Measurements from ENCODE around the gene PDZK1IP1.
"Not testable (repeated sequence)": the region's sequence is repeated elsewhere in the genome, so short reads cannot be mapped to it uniquely, and the experiment has no call there.

The PDZK1IP1 gene

DNA sequence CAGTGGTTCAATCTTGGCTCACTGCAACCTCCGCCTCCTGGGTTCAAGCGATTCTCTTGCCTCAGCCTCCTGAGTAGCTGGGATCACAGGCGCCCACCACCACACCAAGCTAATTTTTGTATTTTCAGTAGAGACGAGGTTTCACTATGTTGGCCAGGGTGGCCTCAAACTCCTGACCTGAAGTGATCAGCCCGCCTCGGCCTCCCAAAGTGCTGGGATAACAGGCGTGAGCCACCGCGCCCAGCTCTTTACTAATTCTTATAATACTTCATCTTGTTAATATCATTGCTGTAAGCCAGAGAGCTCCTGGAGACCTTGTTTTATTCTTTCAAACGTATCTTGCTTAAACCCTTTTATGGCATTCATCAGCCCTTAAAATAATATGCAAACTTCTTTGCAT, 3.7 kb upstream of the PDZK1IP1 start:
- DNase-seq, result not testable (repeated sequence)

- no peak for DNase-seq
Measured at GRCh38 chr1:47192458-47193384, 2.9 kb upstream of the PDZK1IP1 start.

DNA sequence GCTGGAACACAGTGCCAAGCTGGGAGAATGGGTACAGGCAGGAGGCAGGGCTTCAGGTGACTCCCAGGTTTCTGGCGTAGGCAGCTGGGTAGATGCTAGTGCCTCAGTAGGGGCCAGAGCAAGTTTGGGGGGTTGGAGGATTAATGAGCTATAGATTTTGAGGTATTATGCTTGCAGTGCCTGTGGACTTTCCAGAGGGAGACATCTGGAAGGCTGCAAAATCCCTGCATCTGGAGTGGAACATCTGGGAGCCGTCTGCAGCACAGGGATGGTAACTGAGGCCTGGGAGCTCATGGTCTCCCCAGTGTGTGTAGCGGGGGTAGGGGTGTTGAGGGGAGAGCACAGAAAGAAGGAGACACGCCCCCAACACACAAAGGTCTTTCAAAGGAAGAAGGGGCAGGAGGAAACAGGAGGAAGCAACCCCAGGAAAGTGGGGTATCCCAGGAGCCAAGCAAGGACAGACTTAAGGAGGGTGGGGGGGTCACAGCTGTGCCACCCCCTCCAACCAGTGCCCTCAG, 2.2 kb upstream of the PDZK1IP1 start:
- DNase-seq, result no peak

- no peak for DNase-seq
Measured at GRCh38 chr1:47190857-47191256, 1.0 kb upstream of the PDZK1IP1 start.

GRCh38 chr1:47190509-47190855, 646 bp upstream of the PDZK1IP1 start:
- no peak for DNase-seq

DNA sequence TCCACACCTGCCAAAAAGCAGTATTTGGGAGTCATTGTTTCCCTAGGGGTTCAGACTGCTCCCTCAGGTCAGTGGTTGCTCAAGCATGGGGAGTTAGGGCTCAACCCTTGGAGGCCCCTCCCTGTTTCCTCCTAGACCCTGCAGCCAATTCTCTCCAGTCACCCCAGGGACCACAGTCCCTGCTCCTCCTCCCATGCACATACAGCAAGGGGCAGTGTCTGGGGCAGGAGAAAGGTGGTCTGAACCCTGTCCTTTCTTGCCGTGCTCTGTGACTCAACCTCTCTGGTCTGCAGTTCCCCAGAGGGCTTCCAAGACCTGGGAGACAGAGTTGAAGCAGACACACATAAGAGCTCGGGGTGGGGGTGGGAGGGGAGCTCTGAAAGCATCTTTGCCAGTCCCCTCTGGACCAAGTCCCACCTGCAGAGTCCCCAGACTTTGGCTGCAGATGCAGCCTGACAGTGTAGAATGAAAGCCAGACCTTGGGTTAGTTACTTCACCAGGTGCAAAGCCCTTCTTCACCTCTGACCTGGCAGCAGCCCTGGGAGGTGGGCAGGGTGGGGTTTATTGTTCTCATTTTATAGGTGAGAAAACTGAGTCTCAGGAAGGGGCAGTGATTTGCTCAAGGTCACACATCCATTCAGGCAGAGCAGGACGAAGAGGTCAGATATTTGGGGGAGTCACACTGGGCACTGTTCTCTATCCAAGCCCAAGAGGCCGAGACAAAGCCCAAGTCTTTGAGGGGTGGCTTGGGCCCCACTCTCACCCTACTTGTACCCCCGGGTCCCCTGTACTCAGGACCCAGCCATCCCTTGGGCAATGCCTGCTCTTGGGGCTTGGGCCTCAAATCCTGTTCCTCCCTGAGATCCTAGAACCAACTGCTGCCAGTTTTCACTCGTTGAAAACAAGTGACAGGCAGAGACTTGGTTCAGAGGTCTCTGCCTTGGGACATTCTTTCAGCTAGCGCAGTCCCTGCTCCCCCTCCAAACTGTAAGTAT, 748 bp downstream of the PDZK1IP1 start:
- DNase-seq, result no peak

- DNase-seq, result no peak
Measured at GRCh38 chr1:47187926-47188250, 1.9 kb downstream of the PDZK1IP1 start.

DNA sequence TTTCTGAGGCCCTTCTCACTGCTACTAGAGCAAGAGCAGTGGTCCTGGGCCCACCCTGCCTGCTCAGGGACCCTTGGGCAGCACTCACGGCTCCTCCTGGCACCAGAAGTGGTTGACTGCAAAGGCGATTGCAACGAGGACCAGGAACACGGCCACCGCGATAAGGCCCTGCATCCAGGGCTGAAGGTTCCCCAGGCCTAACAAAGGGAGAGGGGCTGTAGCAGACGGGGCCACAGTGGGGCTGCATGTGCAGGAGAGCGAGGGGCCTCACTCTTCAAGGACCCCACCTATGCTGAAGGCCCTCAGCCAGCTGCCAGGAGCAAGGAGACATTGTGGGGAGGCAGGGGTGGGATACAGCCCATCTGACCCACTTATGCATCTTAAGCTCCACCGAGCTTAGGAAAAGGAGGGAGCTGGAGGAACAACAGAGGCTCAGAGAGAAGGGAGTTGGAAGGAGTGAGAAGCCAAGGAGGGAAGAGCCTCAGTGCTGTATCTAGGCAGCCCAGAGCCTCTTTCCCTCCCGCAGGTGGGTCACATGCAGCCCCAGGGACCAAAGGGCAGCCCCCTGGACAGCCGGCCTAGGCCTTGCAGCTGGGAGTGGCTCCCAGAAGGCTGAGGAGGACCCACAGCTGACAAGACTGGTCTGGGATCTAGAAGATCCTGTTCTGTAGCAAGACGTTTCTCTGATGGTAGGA, 2.5 kb downstream of the PDZK1IP1 start:
- no peak for DNase-seq

DNA sequence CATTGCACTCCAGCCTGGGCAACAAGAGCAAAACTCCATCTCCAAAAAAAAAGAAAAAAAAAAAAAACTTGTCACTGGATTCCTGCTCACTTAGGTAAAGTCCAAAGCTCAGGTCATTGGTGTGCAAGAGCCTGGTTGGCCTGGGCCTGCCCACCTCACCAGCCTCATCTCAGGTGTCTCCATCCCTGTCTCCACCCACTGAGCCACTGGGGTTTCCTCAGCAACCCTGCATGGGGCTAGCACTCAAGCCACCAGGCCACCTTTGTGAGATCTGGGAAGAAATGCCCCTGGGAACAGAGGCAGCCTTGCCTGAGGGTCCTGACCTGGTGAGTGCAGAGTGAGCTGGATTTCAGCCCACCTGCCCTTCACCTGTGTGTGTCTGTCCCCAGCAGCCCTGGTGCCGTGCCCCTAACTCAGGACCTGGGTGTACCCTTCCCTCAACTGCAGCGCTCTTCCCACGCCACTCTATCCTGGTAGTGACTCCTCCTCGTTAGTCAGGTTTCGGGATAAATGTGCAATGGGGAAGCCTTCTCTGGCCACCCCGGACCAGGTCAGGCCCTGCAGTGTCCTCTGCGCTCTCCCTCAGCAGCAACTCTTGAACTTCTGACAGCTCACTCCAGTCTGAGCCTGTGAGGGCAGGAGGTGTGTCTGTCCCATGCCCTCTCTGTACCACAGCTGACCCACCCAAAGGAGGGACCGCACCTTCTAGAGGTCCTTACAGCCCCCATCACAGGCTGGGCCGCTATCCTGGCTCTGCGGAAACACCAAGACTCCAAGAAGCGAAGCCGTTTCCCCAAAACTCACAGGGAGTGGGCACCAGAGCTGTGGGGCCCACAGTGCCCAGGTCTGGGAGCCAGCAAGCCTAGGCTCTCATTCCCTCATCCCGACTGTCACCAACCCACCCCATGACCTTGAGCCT, 3.3 kb downstream of the PDZK1IP1 start:
- no peak for DNase-seq

DNA sequence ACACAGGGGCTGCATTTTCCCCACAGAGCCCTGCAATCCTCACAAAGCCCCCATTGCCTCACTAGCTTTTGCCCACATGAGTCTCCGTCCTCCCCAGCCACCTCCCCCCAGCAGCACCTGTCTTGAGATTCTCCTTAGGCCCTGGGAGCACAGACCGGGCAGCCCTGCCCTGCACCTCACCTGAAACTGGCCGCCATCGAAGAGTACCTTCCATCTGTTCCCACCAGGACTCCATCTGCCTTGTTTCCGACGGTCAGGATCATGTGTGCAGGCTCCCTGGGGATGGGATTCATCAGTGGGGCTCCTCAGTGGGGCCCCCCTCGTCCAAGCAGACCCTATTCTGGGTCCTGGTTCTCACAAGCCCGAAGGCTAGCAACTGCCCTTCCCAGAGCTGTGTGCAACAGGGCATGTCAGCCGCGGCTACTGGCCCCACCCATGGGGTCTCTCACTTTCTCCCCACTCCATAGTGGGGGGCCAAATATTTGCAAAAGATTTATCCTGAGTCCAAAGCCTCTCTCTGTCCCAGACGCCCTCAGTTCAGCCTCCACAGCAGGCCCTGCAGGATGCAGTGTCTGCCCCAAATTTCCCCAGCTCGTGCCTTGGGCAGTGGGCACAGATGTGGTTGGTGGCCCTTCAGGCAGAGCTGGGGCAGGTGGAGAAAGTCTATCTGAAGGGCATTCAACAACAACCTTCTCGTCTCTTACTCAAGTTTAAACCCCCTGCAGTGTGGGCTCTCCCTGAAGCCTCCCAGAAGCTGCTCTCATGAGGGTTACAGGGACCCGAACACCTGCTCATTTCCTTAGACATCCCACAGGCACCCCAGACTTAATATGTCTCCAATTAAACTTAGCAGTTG, 4.8 kb downstream of the PDZK1IP1 start:
- no peak for DNase-seq

DNA sequence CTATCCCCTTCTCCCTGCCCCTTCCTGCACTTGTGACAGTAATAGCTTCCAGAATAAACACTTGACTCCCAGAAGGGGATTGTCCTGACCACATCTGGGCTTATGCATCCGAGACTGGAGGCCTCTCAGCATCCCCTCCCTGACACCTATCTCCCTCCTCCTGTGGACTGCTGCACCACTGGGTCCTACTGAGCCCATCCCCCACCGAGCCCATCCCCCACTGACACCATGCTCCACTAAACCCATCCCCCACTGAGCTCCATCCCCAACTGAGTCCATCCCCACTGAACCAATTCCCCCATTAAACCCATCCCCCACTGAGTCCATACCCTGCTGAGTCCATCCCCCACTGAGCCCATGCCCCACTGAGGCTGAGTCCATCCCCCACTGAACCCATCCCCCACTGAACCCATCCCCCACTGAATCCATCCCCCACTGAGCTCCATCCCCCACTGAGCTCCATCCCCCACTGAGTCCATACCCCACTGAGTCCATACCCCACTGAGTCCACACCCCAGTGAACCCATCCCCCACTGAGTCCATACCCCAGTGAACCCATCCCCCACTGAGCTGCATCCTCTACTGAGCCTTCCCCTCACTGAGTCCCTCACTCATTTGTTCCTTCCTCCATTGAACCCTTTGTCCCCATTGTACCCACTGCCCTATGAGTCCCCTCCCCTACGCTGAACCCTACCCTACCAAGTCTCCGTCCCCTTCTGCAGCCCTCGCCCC, 5.6 kb downstream of the PDZK1IP1 start:
- no peak for DNase-seq

GRCh38 chr1:47183308-47184089, 6.3 kb downstream of the PDZK1IP1 start:
- no peak for DNase-seq

DNA sequence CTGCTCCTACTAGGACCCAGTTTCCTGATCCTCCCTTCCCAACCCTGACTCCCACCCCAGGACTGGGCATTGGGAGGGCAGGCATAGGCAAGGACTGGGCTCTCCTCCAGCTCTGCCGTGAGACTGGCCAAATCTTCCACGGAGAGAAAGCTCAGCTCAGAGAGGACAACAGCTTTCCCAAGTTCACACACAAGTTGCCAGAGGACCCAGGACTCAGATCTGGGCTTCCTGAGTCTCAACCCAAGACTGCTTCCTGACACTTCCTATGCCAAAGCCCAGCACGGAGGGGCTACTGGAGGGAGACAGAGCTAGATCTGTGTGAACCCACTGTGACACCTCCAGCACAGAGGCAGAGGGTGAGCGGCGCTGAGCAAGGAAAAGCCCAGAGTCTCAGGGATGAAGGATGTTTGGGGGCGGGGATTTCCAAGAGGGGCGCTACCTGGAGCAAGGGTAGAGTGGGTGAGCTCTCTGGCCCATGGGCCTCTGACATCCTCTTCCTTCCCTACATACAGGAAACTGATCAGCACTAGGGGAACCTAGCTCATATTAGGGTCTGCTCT, 7.1 kb downstream of the PDZK1IP1 start:
- DNase-seq, result no peak

DNA sequence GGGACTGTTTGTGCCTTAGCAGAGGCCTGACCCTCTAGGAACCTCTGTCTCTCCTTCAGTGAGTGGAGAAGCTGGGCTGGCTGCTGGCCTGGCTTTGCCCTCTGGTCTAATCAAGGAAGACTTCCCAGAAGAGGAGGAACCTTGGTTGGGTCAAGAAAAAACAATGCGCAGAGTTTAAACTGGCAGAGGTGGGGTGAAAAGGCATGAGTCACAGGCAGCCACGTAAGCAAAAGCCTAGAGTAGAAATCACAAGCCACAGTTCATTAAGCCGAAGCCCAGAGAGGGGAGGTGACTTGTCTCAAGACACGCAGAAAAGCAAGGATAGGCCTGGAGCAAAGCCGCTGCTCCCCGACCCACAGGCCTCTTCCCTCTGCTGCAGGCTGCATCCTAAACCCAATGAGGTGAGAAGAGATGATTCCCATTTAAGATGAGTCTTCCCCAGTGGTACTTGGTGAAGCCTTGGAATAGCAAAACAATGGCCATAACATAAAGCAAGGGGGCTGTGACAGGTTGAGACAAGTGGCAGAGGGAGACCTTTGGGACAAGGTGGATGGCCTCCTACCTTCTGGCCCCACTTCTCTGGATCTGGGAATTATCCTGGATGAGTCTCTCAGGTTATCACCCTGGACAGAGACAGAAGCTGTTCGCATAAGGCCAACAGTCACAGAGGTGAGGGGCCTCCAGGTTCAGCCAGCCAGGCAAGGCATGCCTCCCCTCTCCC, 7.7 kb downstream of the PDZK1IP1 start:
- DNase-seq, result no peak

- DNase-seq, result no peak
Measured at GRCh38 chr1:47181095-47181954, 8.5 kb downstream of the PDZK1IP1 start.

DNA sequence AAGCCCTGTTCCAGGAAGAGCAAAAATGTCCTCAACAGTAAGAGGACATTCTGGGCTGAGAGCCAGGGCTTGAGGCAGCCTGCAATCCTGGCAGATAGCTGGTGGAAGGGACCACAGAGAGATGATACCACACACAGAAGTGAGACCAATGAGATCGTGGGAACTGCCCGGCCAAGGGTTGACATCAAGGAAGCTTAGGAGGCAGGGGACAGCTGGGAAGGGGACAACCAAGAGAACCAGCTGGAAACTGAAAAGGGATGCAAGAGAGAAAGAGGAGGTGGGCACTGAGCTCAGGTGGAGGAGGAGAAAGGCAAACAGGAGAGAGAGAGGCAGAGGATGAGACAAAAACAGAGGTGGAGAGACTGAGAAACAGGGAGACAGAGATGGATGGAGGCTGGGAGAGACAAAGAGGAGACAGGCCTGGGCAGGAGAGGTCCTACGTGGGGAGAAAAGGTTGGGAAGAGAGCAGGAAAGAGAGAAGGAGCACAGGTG, 9.2 kb downstream of the PDZK1IP1 start:
- DNase-seq, result no peak

DNA sequence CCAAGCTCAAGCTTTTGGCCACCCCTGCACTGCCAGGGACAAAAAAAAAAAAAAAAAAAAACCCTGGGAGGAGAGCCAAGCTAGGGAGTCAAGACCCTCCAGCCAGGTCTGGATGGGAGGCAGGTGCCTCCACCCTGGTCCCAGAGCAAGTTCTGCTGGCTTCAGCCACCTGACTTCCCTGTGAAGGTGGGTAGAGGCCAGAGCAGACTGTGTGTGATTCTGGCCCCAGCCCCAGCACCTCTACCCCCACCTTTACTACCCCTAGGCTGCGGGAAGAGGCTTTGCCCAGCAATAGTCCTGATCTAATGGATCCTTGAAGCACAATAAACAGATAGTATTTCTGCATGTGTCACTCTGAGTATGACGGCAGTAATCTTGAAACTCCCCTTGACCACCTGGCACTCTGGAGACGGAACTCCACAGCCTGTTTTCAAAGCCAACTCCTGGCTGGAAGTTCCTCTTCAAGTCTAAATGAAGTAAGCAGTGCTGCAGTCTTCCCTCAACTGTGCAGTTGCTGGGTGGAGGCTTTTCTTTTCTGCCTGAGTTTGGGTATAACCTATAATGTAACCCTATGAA, 9.8 kb downstream of the PDZK1IP1 start:
- no peak for DNase-seq

Measured in NCI-H526 treated with DMSO at 0.1 percent for 48 hours (cell line).